GM18508 (cell line): ENCODE measurements around the gene CCDC194.
"Not testable (repeated sequence)": the region's sequence is repeated elsewhere in the genome, so short reads cannot be mapped to it uniquely, and the experiment has no call there.

Experiments
- ATAC-seq: cut with Tn5 transposase; IDR thresholded peaks from one replicate; pipeline ENCODE4 v1.9.1; 2021; ENCODE audit warnings: moderate number of reproducible peaks; ENCODE audit not compliant: insufficient read depth, unreplicated experiment

CCDC194 gene

GRCh38 chr19:17378271-17378670 lies 15.7 kb downstream of the CCDC194 start:
- no peak for ATAC-seq

DNA sequence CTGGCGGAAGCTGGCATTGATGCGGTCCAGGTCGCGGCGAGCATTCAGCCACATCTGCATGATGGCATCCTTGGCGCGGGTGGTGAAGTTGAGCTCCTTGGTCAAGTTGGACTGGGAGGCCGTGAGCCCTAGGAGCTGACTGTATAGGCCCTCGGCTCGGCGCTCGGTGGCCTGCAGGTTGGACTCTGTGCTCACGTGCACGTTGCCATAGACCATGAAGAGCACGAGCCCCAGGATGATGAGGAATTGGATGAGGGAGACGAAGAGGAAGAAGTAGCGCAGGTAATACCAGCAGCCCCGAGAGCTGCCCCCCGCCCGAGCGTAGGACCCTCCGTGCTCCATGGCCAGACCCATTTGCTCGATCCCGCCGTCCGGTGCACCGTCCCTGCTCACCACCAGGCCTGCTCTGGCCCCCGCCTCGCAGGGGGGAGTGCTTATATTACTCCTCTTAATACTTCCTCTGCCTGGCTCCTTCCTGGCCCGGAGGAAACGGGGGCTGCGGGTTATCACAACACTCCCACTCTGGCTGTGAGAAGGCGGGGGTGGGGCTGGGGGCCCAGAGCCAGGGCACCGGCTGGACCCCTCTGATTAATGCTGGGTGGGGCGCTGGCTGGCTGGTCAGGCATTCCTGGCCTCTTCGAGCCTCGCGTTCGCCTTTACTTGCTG lies 16.9 kb downstream of the CCDC194 start, which contains the start of gene PLVAP:
TSS of gene PLVAP (minus strand) at position 408 of the 666 bp plus-strand sequence. CDS start at position 354, 54 bp downstream.
- ATAC-seq = no peak

GRCh38 chr19:17370026-17370587 lies 23.9 kb downstream of the CCDC194 start:
- ATAC-seq = peak; percentile 71

DNA sequence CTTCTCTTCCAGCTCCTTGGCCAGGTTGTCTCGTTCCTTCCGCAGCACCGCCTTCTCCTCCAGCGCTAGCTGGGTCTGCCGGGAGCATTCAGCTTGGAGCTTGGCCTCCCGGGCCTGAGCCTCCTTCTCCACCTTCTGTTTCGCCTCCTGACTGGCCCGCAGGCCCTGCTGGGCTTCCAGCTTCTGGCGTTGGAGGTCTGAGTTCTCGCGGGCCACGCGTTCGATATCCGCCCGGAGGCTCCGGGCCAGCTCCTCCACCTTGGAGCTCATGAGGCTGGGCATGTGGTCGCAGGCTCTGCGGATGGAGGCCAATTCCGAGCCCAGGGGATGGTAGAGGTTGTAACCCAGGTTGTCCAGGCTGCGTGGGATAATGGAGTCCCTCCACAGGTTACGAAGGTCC lies 28.6 kb downstream of the CCDC194 start:
- ATAC-seq = no peak

- not testable (repeated sequence) for ATAC-seq
Measured at GRCh38 chr19:17363852-17364605, 30.0 kb downstream of the CCDC194 start.

DNA sequence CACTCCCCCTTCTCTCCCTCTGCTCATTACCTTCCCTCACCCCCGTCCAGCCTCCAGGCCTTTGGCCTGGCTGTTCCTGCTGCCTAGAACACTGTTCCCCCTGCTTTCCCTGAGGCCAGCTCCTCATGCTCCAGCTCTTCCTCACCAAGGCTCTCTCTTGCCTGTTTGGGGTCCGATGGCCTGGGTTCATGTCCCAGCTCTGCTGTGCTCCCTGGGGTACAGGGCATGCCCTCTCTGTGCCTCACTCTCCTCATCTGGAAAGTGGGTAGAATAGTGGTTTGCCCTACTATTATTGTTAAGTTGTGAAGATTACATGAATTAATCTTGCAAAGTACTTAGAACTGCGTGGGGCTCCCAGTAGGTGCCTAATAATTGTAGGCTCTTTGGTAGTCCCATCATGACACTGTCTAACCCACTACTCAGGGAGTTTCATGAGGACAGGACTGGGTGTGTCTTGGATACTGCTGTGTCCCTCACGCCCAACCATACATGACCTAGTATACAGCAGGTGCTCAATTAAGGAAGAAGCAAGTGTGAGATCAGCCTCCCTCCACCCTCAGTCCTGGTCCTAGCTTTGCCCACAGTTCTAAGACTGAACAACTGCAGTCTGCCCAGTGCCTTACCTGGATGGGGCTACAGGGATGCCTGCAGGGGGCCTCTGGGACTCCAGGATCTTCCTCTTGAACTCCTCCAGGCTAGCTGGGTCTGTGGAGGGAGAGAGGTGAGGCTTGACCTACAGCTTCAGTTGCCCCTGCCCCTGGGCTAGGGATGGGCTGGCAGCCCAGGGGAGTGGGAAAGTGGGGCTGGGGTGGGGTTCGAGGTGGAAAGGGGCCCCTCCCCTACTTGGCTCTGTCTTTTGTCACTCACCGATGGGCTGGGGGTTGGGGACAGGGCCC lies 33.8 kb downstream of the CCDC194 start:
- ATAC-seq = no peak

DNA sequence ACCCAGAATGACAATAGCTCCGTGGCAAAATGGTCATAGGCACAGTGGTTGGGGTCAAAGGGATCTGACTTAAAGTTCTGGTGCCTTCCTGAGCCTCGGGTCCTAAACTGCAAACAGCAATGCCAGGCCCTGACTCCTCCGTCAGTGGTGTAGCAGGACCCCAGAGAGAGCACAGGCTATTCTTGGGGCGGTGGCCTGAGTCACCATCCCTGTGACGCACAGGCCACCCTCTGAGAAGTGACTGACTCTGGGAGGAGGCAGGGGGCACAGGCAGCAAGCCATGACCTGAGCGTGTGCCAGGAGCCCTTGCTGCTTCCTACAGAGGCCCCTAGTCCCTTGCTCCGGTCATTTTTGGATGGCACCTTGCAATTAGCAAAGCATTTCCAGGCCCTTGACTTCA lies 35.6 kb downstream of the CCDC194 start:
- ATAC-seq = no peak

DNA sequence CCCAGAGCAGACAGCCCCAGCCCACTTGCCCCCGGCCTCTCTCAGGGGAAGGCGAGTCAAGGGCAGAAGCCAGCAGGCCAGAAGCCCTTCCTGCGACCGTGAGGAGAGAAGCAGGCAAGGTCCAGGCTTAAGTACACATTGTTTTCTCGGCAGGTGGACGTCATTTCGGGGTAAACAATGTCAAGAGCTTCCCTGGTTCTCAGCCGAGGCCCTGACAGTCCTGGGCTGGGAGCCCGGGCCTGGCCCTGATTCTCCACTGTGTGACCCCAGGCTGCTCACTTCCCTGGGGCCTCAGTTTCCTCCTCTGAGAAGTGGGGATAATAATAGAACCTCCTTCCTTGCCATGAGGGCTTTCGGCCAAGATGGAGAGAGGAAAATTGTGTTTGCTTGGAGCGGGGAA lies 36.3 kb downstream of the CCDC194 start:
- no peak for ATAC-seq

- ATAC-seq = no peak
Measured at GRCh38 chr19:17357078-17357666, 36.8 kb downstream of the CCDC194 start.

DNA sequence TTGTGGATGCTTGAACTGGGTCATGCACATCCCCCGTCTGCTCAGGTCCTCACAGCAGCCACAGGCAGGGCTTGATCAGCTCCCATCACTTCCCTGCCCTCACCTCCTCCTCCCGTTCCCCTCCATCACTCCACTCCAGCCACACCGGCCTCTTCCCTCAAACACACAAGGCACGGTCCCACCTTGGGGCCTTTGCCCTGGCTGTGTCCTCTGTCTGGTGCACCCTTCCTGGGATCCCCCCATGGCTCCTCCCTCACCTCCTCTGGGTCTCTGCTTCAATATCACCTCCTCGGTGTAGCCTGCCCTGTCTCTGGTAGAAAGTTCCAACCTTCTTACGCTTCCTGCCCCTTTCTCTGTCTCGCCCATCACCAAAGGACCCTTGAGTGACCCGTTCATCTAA lies 40.6 kb downstream of the CCDC194 start:
- ATAC-seq = no peak

DNA sequence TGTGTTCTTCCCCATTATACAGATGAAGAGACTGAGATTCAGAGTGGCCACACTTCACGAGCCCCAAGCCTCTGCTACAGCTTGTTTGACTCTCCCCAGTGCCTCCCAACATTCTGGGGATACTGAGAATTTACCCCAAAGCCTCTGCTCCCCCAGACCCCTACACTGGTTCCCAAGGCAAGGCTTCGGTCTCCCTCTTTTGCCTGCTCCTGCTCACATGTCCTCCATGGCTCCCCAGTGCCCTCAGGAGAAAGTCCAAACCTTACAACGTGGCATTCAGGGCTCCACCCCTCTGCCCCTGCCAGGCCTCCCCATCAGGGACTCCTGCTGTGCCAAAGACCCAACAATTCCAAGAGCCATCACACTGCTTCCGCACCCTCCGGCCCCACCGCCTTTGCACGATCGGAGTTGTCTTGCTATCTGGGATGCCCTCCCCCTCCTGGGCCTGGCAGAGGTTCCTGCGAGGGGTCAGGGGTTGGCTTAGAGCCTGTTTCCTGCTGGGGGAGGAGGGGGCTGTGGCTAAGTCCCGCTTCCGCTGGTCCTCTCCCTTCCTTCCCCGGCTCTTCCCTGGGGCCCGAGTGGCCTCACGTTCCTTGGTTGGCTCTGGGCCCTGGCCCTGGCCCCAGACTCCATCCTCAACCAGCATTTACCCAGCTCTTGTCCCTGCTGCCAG lies 41.3 kb downstream of the CCDC194 start:
- no peak for ATAC-seq

DNA sequence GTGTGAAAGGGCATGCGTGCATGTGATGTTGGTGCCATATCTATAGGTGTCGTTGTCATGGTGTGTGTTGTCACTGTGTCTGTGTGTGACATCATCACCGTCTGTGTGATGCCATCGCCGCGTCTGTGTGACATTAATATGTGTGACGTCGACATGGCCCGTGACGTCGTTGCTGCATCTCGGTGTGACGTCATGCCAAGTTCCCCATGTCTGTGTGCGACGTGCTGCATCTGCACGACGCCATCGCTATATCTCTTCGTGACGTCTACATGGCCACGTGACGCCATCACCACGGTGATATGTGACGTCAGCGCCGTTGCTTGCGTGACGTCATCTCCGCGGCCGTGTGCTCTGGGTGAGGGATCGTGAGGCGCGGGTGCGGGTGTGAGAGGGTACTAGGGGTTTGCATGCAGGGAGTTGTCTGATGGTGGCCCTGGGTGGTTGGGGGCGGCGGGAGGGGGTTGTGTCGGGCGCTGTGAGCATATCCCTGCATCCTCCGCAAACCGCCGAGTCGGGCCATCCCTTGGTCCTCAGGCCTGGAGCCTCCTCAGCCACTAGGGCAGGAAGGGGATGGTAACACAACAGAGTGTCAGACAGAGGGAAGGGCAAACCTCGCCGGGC lies 42.1 kb downstream of the CCDC194 start:
- no peak for ATAC-seq

- no peak for ATAC-seq
Measured at GRCh38 chr19:17348700-17349099, 45.3 kb downstream of the CCDC194 start.

DNA sequence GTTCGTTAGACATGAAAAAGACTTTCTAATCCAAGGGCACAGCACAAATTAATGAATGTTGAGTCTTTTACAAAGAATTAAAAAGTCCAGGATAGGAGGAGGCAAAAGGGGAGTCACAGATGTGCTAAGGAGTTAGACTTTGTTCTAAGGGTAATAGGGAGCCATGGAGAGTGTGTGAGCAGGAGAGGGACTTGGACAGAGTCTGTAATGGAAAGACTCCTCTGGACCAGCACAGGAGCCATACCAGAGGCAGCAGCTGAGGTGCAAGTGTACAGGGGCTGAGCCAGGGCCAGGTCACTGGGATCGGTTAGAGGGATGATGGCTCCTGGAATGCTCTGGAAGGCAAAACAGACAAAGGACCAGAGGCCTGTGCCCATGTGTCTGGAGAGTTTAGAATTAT lies 46.1 kb downstream of the CCDC194 start:
- no peak for ATAC-seq

- ATAC-seq = no peak
Measured at GRCh38 chr19:17347361-17347760, 46.6 kb downstream of the CCDC194 start.

- ATAC-seq = no peak
Measured at GRCh38 chr19:17346109-17346671, 47.8 kb downstream of the CCDC194 start.

GRCh38 chr19:17341845-17342244 lies 52.2 kb downstream of the CCDC194 start:
- no peak for ATAC-seq

GRCh38 chr19:17341386-17341785 lies 52.6 kb downstream of the CCDC194 start:
- no peak for ATAC-seq

GRCh38 chr19:17340871-17341357 lies 53.1 kb downstream of the CCDC194 start:
- no peak for ATAC-seq
